HepG2 (cell line): Measurements from ENCODE around the gene CADM2. TPM values are rescaled to one million over a fixed set of nuclear protein-coding genes. Genes with fewer than 3 reads are reported as not detected.

Experiments
- ATRX ChIP-seq: sonication (generic); formaldehyde crosslinking; IDR thresholded peaks from 2 replicates; pipeline ENCODE4 v1.4.0; 2020; ENCODE audit warnings: missing genetic modification reagents, borderline replicate concordance
- BCL3 ChIP-seq: sonication (generic); formaldehyde crosslinking; IDR thresholded peaks from 2 replicates; pipeline ENCODE4 v1.5.1; 2020; ENCODE audit warnings: mild to moderate bottlenecking, missing genetic modification reagents, moderate library complexity
- HOXD1 ChIP-seq: sonication (generic); formaldehyde crosslinking; IDR thresholded peaks from 2 replicates; pipeline ENCODE4 v1.5.0; 2020; ENCODE audit warnings: missing genetic modification reagents
- PAF1 ChIP-seq: IDR thresholded peaks from 2 replicates; pipeline ENCODE4 v1.6.1; 2016; ENCODE audit warnings: missing genetic modification reagents, missing compliant biosample characterization
- PBX2 ChIP-seq: IDR thresholded peaks from 2 replicates; pipeline ENCODE4 v1.6.1; 2016; ENCODE audit warnings: control low read depth
- SP5 ChIP-seq: IDR thresholded peaks from 2 replicates; pipeline ENCODE4 v1.6.1; 2016; ENCODE audit warnings: low read depth, borderline replicate concordance
- ZBED4 ChIP-seq: sonication (generic); formaldehyde crosslinking; IDR thresholded peaks from 2 replicates; pipeline ENCODE4 v1.4.0; 2020; ENCODE audit warnings: missing genetic modification reagents, borderline replicate concordance
- ZNF512 ChIP-seq: sonication (generic); formaldehyde crosslinking; IDR thresholded peaks from 2 replicates; pipeline ENCODE4 v1.4.0; 2020; ENCODE audit warnings: mild to moderate bottlenecking, missing genetic modification reagents
- ZNF512B ChIP-seq: sonication (generic); formaldehyde crosslinking; IDR thresholded peaks from 2 replicates; pipeline ENCODE4 v1.5.1; 2020; ENCODE audit warnings: missing genetic modification reagents, mild to moderate bottlenecking, borderline replicate concordance
- ZNF644 ChIP-seq: IDR thresholded peaks from 2 replicates; pipeline ENCODE4 v1.6.1; 2016; ENCODE audit warnings: low read depth
- polyA plus RNA-seq, 8 experiments: library from polyadenylated mRNA; depleted of rRNA in 3 of 8; stranded (reverse) in 7 of 8; unstranded in 1 of 8; fragments of >200 nt; fragmentation: Illumina TruSeq in 4 of 8; extraction: Trizol in 4 of 8; gene quantifications; 2 replicates each; pipeline versions ENCODE4 v1.2.1 to v1.2.3, GENCODE V29; 2011 to 2016; ENCODE audit warnings: low read depth in 4 of 8, missing spikeins in 1 of 8, mixed read lengths in 1 of 8; ENCODE audit not compliant: insufficient read depth in 1 of 8
- total RNA-seq, 5 experiments: library from RNA; depleted of rRNA; stranded (reverse); fragments of >200 nt; fragmentation: Illumina TruSeq; extraction: Trizol; gene quantifications; 2 replicates each; pipeline ENCODE4 v1.2.3, GENCODE V29; 2016; ENCODE audit warnings: low read depth in 1 of 5

Gene CADM2
- total and polyA plus RNA-seq, 2 of the 13 experiments (the other 11 are each of a cell fraction or from before 2014, with no cell fraction given): not detected

GRCh38 chr3:84978843-84979242 lies 20.1 kb downstream of the CADM2 start (continued):
- TF ChIP-seq ZBED4 (CRISPR knock-in tag) (no peak), ZNF644 (no peak), PBX2 (CRISPR knock-in tag) (no peak), ATRX (no peak), ZNF512B (no peak), HOXD1 (CRISPR knock-in tag) (no peak), ZNF512 (CRISPR knock-in tag) (no peak), BCL3 (CRISPR knock-in tag) (no peak), PAF1 (CRISPR knock-in tag) (no peak), SP5 (CRISPR knock-in tag) (no peak)
